Liver (tissue), 10 donors: ENCODE measurements around the gene SLC12A8. TPM values are rescaled to one million over a fixed set of nuclear protein-coding genes. Genes with fewer than 3 reads are reported as not detected.

Experiments
- DNase-seq: peaks from one replicate; pipeline ENCODE4 v3.0.0-alpha.2; 2017; ENCODE audit warnings: low spot score
- H3K27ac ChIP-seq, 2 donors: one replicate each; pipeline ENCODE4 v1.7.0; 2013; ENCODE audit warnings: inconsistent platforms in 2 of 2, low read length in 2 of 2, control low read depth in 1 of 2, low read depth in 1 of 2, mild to moderate bottlenecking in 1 of 2
- H3K27me3 ChIP-seq, 4 donors: one replicate each; pipeline versions ENCODE4 v1.6.1 to v1.7.0; 2013; ENCODE audit warnings: low read length in 3 of 4, inconsistent platforms in 1 of 4, mild to moderate bottlenecking in 1 of 4, moderate library complexity in 1 of 4; ENCODE audit not compliant: control insufficient read depth in 4 of 4, insufficient read depth in 4 of 4
- H3K36me3 ChIP-seq, 4 donors: one replicate each; pipeline versions ENCODE4 v1.6.1 to v1.7.0; 2013; ENCODE audit warnings: low read length in 3 of 4, mild to moderate bottlenecking in 3 of 4, low read depth in 1 of 4, moderate library complexity in 1 of 4; ENCODE audit not compliant: control insufficient read depth in 4 of 4, insufficient read depth in 3 of 4
- H3K4me1 ChIP-seq, 4 donors: one replicate each; pipeline versions ENCODE4 v1.6.1 to v1.7.0; 2013; ENCODE audit warnings: low read length in 3 of 4, mild to moderate bottlenecking in 3 of 4, moderate library complexity in 1 of 4; ENCODE audit not compliant: control insufficient read depth in 4 of 4, insufficient read depth in 4 of 4
- H3K4me3 ChIP-seq, 3 donors: one replicate each; pipeline versions ENCODE4 v1.6.1 to v1.7.0; 2013; ENCODE audit warnings: low read length in 3 of 3, control low read depth in 1 of 3, low read depth in 1 of 3, mild to moderate bottlenecking in 1 of 3
- H3K9ac ChIP-seq, 2 donors: one replicate each; pipeline ENCODE4 v1.7.0; 2013; ENCODE audit warnings: low read length in 2 of 2, mild to moderate bottlenecking in 2 of 2, moderate library complexity in 2 of 2, control low read depth in 1 of 2, low read depth in 1 of 2
- H3K9me3 ChIP-seq, 4 donors: one replicate each; pipeline versions ENCODE4 v1.6.1 to v1.7.0; 2013; ENCODE audit warnings: low read length in 3 of 4; ENCODE audit not compliant: control insufficient read depth in 4 of 4
- EGR1 ChIP-seq, 2 donors: IDR thresholded peaks; 2 replicates each; pipeline ENCODE4 v1.6.1; 2016 to 2018; ENCODE audit warnings: antibody characterized with exemption in 2 of 2, low read depth in 2 of 2
- FOXA1 ChIP-seq: IDR thresholded peaks from 2 replicates; pipeline ENCODE4 v1.6.1; 2016; ENCODE audit warnings: antibody characterized with exemption
- FOXA2 ChIP-seq: IDR thresholded peaks from 2 replicates; pipeline ENCODE4 v1.6.1; 2016; ENCODE audit warnings: antibody characterized with exemption
- HNF4G ChIP-seq: IDR thresholded peaks from 2 replicates; pipeline ENCODE4 v1.6.1; 2016; ENCODE audit warnings: antibody characterized with exemption
- JUND ChIP-seq, 2 donors: IDR thresholded peaks; 2 replicates each; pipeline ENCODE4 v1.6.1; 2016; ENCODE audit warnings: antibody characterized with exemption in 2 of 2
- NR2F2 ChIP-seq: IDR thresholded peaks from 2 replicates; pipeline ENCODE4 v1.6.1; 2016; ENCODE audit warnings: antibody characterized with exemption
- RAD21 ChIP-seq, 2 donors: IDR thresholded peaks; 2 replicates each; pipeline ENCODE4 v1.6.1; 2016; ENCODE audit warnings: antibody characterized with exemption in 2 of 2, mild to moderate bottlenecking in 2 of 2
- RXRA ChIP-seq, 2 donors: IDR thresholded peaks; 2 replicates each; pipeline ENCODE4 v1.6.1; 2017 to 2018; ENCODE audit warnings: antibody characterized with exemption in 2 of 2, mild to moderate bottlenecking in 1 of 2
- SP1 ChIP-seq: IDR thresholded peaks from 2 replicates; pipeline ENCODE4 v1.6.1; 2018; ENCODE audit warnings: antibody characterized with exemption, mild to moderate bottlenecking
- TAF1 ChIP-seq: conservative IDR thresholded peaks from 2 replicates; pipeline ENCODE4 v1.6.1; 2016; ENCODE audit warnings: antibody characterized with exemption, mild to moderate bottlenecking
- YY1 ChIP-seq: IDR thresholded peaks from 2 replicates; pipeline ENCODE4 v1.6.1; 2016; ENCODE audit warnings: antibody characterized with exemption, mild to moderate bottlenecking
- WGBS: extraction: QIAGEN DNeasy Blood & Tissue Kit; methylation state at CpG from one replicate; pipeline ENCODE4 v1.1.7; 2013; 5-methylcytosine and 5-hydroxymethylcytosine counted together
- polyA plus RNA-seq, 2 donors: library from polyadenylated mRNA; stranded (reverse) in 1 of 2; unstranded in 1 of 2; fragments of 200-250 nt in 1 of 2; fragments of >200 nt in 1 of 2; fragmentation: Nextera tagmentation in 1 of 2; extraction: Ambion mirVana in 1 of 2; gene quantifications; one replicate each; pipeline versions ENCODE4 v1.2.1 to v1.2.3, GENCODE V29; 2013 to 2015
- small RNA-seq: library from RNA; depleted of rRNA; stranded (forward); fragments of <200 nt; gene quantifications from one replicate; pipeline ENCODE3, GENCODE V24; 2014
- total RNA-seq, 2 donors: library from RNA; depleted of rRNA; stranded (reverse); fragments of >200 nt; gene quantifications; one replicate each; pipeline ENCODE4 v1.2.3, GENCODE V29; 2014
- TF ChIP-seq, protein P1 (sequence below): IDR thresholded peaks from 2 replicates; pipeline ENCODE4 v1.6.1; 2016; ENCODE audit warnings: antibody characterized with exemption, mild to moderate bottlenecking
- TF ChIP-seq, protein P2 (sequence below): IDR thresholded peaks from 2 replicates; pipeline ENCODE4 v1.6.1; 2016; ENCODE audit warnings: antibody characterized with exemption
- TF ChIP-seq, protein P3 (sequence below): IDR thresholded peaks from 2 replicates; pipeline ENCODE4 v1.6.1; 2016; ENCODE audit warnings: antibody characterized with exemption
- TF ChIP-seq, protein P4 (sequence below): IDR thresholded peaks from 2 replicates; pipeline ENCODE4 v1.6.1; 2016; ENCODE audit warnings: antibody characterized with exemption
- TF ChIP-seq, protein P5 (sequence below): fragments of 150-350 bp; IDR thresholded peaks from 2 replicates; pipeline ENCODE4 v1.5.1; 2017; ENCODE audit warnings: improper control_type of control experiment, low read depth, low read length; ENCODE audit not compliant: missing input control
- donor health status: healthy.
- donor health status: healthy.
- donor health status: healthy.
- donor health status: healthy.
- donor health status: healthy.

The SLC12A8 gene
- total and polyA plus RNA-seq, 4 donors = 2.7 to 20.3 (median 5.5) TPM

DNA sequence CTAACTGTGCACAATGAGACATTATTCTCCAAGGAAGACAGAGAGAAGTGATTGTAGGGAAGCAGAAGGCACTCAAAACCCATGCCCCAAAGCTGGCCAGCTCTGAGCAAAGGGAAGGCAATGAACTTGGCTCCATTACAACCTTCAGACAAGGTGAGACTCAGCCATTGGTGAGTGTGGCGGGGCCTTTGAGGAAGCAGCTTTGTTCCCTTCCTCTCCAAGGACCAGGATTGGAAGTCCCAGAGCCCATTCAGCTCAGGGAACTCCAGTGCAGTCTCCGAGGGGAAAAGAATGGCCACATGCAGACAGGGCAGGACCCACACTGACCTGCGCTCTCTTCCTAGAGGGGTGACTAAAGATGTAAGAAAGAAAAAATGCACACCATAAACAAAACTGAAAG lies 179.9 kb downstream of the SLC12A8 start:
- Histone ChIP-seq H3K9ac (no peak overlapping the region), H3K27ac (no peak overlapping the region), H3K9me3 (no peaks in the 10 kb centered on the region), H3K27me3 (no peaks in the 10 kb centered on the region), H3K36me3 (peaks cover 0 to 10% (median 0%) of the 10 kb centered on the region in 4 donors), H3K4me1 (peaks cover 0 to 5% (median under 1%) of the 10 kb centered on the region in 4 donors), H3K4me3 (no peak overlapping the region)
- DNase-seq = no peak
- WGBS = 91% methylated on average over 3 of the region's 3 CpGs
- TF ChIP-seq RXRA (IDR thresholded peaks at IDR 0.05) = no peak
- TF ChIP-seq YY1 = no peak
- TF ChIP-seq, protein P1, sequence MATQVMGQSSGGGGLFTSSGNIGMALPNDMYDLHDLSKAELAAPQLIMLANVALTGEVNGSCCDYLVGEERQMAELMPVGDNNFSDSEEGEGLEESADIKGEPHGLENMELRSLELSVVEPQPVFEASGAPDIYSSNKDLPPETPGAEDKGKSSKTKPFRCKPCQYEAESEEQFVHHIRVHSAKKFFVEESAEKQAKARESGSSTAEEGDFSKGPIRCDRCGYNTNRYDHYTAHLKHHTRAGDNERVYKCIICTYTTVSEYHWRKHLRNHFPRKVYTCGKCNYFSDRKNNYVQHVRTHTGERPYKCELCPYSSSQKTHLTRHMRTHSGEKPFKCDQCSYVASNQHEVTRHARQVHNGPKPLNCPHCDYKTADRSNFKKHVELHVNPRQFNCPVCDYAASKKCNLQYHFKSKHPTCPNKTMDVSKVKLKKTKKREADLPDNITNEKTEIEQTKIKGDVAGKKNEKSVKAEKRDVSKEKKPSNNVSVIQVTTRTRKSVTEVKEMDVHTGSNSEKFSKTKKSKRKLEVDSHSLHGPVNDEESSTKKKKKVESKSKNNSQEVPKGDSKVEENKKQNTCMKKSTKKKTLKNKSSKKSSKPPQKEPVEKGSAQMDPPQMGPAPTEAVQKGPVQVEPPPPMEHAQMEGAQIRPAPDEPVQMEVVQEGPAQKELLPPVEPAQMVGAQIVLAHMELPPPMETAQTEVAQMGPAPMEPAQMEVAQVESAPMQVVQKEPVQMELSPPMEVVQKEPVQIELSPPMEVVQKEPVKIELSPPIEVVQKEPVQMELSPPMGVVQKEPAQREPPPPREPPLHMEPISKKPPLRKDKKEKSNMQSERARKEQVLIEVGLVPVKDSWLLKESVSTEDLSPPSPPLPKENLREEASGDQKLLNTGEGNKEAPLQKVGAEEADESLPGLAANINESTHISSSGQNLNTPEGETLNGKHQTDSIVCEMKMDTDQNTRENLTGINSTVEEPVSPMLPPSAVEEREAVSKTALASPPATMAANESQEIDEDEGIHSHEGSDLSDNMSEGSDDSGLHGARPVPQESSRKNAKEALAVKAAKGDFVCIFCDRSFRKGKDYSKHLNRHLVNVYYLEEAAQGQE = no peak
- TF ChIP-seq FOXA2 = no peak
- TF ChIP-seq, protein P2, sequence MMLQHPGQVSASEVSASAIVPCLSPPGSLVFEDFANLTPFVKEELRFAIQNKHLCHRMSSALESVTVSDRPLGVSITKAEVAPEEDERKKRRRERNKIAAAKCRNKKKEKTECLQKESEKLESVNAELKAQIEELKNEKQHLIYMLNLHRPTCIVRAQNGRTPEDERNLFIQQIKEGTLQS = no peak
- TF ChIP-seq, protein P3, sequence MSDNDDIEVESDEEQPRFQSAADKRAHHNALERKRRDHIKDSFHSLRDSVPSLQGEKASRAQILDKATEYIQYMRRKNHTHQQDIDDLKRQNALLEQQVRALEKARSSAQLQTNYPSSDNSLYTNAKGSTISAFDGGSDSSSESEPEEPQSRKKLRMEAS = no peak
- TF ChIP-seq, protein P4, sequence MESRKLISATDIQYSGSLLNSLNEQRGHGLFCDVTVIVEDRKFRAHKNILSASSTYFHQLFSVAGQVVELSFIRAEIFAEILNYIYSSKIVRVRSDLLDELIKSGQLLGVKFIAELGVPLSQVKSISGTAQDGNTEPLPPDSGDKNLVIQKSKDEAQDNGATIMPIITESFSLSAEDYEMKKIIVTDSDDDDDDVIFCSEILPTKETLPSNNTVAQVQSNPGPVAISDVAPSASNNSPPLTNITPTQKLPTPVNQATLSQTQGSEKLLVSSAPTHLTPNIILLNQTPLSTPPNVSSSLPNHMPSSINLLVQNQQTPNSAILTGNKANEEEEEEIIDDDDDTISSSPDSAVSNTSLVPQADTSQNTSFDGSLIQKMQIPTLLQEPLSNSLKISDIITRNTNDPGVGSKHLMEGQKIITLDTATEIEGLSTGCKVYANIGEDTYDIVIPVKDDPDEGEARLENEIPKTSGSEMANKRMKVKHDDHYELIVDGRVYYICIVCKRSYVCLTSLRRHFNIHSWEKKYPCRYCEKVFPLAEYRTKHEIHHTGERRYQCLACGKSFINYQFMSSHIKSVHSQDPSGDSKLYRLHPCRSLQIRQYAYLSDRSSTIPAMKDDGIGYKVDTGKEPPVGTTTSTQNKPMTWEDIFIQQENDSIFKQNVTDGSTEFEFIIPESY = no peak
- no peak for TF ChIP-seq JUND (IDR thresholded peaks at IDR 0.05)
- TF ChIP-seq TAF1 = no peak
- no peak for TF ChIP-seq HNF4G
- no peak for TF ChIP-seq SP1
- TF ChIP-seq RAD21 (IDR thresholded peaks at IDR 0.05) = no peak
- TF ChIP-seq, protein P5, sequence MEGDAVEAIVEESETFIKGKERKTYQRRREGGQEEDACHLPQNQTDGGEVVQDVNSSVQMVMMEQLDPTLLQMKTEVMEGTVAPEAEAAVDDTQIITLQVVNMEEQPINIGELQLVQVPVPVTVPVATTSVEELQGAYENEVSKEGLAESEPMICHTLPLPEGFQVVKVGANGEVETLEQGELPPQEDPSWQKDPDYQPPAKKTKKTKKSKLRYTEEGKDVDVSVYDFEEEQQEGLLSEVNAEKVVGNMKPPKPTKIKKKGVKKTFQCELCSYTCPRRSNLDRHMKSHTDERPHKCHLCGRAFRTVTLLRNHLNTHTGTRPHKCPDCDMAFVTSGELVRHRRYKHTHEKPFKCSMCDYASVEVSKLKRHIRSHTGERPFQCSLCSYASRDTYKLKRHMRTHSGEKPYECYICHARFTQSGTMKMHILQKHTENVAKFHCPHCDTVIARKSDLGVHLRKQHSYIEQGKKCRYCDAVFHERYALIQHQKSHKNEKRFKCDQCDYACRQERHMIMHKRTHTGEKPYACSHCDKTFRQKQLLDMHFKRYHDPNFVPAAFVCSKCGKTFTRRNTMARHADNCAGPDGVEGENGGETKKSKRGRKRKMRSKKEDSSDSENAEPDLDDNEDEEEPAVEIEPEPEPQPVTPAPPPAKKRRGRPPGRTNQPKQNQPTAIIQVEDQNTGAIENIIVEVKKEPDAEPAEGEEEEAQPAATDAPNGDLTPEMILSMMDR = no peak
- no peak for TF ChIP-seq FOXA1
- no peak for TF ChIP-seq NR2F2
- no peak for TF ChIP-seq EGR1 (IDR thresholded peaks at IDR 0.05; ENCODE audit: low read depth in 2 of 2)

Small RNA genes within 50 kb of the gene (small RNA-seq; reads per million reads assigned to genes)
- gene MIR5092 (not detected), gene RNA5SP137 (not detected), gene RNU6-230P (not detected)

Other genes with a start within 250 kb of the SLC12A8 start
- 10 to 100 TPM in 1 of 2 donors, 1 to 10 TPM in 1; 5.9 to 16.0 TPM for gene HEG1, start 156.8 kb downstream of the SLC12A8 start, total RNA-seq
- gene HEG1, start 156.8 kb downstream of the SLC12A8 start, polyA plus RNA-seq = 1 to 10 TPM; 1.4 to 4.8 TPM
- 10 to 100 TPM; 14.6 to 19.5 TPM for gene ZNF148, start 162.6 kb upstream of the SLC12A8 start, total RNA-seq
- gene ZNF148, start 162.6 kb upstream of the SLC12A8 start, polyA plus RNA-seq = 10 to 100 TPM in 1 of 2 donors, 1 to 10 TPM in 1; 4.0 to 20.3 TPM